SKM-1 (cell line): ENCODE measurements around the gene FAM163A.

ENCODE experiments used
- DNase-seq: peaks from one replicate; lab custom pipeline; 2025; ENCODE audit not compliant: unreplicated experiment; lab: John Stamatoyannopoulos, UW

Gene FAM163A

DNA sequence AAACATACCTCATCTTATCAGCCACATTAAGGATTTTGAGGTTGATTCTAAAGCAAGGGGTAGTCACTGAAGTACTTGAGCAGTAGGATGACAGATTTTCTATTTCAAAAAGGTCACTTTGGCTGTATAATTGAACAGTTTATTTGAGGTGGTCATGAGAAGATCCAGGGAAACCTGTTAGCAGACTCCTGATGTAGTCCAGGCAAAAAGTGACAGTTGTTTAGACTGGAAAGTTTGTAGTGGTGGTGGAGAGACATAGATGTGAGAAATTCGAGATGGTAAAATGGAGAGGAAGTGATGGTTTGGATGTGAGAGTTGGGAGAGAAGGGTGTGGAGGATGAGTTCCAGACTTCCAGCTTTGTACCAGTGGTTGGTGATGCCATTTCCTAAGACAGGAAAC lies 7.5 kb downstream of the FAM163A start:
- no peak for DNase-seq

DNA sequence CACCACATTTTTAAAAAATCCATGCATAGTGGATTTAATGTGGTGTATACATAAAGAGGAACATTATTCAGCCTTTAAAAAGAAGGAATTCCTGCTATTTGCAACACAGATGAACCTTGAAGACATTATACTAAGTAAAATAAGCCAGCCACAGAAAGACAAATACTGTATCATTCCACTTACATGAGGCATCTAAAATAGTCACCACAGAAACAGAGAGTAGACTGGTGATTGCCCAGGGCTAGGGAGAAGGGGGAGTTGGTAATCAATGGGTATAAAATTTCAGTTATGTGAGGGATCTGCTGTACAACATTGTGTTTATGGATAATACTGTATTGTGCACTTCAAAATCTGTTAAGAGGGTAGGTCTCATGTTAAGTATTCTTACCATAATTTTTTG lies 10.0 kb downstream of the FAM163A start:
- no peak for DNase-seq

DNA sequence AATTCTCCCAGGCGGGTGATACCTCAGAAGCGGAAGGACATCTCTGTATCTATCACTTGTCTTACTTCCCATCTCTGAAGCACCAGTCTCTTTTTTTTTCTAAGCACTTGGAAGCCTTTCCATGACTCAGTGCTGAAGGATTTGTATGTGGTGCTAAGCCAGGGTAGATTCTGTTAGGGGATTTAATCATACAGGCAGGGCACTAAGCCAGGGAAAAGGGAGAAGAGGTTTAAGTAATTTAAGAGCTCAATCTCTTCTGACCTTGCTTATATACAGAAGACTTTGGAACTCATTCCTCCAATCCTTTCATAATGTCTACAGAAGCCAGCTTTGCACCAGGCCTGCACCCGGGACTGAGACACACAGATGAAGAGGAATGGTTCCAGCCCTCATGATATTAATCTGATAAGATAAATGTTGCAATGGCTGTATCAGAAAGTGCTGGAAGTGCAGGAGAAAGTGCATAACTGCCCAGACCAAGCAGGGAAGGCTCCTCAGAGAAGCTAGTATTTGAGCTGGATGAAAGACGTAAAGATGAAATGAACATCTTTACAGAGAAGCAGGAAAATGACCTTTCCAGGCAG lies 11.0 kb downstream of the FAM163A start:
- DNase-seq: no peak

DNA sequence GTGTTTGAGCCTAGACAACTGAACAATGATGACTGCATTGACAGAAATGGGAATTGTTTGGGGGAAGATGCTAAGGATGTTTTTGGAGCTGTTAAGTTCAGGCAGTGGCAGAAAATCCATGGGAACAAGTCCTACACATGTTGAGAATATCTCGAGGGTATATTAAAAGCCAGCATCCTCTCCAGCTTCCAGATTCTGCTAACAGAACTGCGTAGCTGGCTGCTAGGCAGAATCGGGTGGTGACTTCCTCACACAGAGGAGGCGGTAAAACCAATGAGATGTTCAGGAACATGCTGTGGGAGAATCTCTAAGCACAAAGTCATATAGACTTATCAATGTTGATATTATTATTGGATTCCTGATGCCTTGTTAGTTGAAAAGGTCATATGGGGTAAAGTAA lies 14.8 kb downstream of the FAM163A start:
- DNase-seq: no peak

DNA sequence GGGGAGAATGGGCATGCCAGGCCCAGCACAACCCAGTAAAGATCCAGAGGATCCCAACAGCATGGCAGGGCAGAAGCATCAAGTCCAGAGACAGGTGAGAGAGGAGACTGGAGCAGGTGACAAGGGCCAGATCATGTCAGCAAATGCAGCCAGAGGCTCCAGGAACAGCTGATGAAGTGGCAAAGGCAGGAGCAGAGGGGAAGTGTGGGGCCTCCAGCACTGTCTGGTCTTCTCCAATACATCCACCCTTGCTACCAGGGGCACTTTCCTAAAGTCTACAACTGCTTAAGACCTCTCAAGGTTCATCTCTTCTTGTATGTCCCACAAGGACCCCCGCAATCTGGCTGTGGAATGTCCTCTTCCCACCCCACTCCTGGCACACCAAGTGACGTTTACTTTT lies 17.4 kb downstream of the FAM163A start:
- no peak for DNase-seq

DNA sequence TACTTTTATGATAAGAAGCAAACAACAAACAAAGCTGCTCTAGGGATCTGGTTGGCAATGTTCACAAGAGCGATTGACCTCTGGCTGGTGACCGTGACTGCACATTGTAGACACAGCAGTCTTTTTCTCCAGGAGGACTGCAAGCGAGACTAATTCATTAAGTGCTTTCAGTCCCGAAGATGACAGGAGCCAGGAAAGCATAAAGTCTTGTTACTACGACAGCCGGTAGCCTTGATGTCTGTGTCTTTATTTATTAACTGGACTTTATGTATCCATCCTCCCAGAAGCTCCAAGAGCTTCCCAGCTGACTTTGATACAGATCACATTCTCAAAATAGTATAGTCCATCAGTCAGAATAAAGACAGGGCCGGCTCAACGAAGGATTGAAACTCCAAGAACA lies 18.2 kb downstream of the FAM163A start:
- no peak for DNase-seq

DNA sequence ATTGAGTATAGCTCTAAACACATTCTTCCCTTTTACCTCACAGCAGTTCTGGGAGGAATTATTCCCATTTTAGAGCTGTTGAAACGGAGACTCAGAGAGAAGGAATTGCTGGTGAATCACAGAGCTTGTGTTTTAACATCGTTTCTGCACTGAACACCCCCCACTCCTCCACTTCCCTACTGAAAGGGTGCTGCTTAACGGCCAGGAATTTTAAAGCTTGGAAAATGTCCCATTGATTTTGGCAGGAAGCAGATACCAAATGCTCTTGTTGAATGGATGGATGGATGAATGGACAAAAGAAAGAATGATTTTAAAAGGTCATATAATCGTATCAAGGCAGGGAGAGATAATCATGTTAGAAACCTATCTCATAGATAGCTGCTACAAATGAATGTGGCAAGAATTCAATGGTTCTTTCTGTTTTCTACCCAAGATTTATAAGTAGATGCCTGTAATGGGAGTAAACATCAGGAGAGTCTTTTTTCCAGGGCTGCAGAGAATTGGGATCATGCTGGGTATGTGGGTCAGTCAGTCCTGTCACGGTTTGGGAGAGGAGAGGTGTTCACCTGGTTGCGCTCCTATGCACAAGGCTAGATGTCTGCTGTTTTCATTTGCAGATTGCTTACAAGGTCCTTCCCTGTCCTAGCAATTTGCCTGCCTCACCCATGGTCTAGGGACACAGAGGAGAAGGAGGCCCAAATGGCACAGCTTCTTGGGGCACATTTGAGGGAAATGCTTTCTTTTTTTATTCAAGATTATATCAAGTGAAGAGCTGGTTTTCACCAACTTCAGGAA lies 19.0 kb downstream of the FAM163A start:
- DNase-seq: no peak

DNA sequence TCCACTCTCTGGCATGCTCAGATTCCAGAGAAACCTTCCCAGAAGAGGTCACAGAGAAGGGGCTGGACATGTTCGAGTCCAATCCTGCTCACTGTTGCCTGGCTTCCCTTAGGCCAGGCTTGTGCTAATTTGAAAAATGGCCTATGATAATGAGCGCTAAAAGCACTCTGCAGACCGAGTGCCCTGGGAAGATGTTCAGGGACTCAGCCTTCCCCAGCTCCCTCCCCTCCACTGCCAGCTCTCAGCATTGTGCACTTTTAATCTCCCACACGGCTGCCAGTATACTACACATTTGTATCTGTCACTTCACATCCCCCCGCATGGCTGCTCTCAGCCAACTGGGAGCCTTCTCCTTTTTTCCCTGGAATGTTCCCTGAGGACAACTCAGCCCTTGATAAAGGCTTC lies 24.1 kb downstream of the FAM163A start:
- DNase-seq: no peak

DNA sequence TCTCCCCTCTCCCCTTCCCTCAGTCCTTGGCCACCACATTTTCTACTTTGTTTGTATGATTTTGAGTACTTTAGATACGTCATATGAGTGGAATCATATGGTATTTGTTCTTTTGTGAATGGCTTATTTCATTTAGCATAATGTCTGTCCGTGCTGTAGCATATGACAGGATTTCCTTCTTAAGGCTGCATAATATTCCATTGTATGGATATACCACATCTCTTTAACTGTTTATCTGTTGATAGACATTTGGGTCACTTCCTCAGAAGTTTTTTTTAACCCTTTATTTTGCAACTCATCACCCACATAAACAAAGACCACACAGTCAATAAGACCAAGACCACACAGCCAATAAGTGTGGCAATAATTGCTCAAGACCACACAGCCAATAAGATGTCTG lies 24.9 kb downstream of the FAM163A start:
- DNase-seq: no peak

DNA sequence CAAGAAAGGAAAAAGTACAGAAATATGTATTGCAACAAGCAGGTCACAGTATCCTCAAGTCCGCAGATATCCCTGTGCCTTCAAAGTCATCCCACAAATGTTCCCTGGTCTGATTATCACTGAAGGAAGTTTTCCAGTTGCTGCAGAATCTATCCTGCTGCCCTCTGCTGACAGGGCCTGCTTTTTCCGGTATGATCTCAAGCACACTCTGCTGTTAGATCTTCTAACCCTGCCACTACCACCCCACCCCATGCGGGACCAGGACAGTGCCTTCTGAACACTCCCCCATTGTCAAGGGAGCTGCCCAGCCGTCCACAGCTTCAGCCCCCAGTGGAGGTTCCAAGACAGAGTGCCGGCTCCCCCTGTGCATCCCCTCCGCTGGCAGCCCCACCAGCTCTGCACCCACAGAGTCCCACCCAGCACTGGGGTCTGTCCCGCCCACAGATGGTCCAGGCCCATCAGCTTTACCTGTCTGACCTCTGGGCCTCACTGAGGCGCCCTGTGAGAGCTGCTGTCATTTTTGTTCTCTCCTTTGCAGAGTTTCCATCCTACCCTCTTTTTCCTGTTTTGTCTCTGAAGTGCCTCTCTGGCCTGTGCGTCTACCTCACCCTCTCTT lies 27.9 kb downstream of the FAM163A start:
- no peak for DNase-seq

DNA sequence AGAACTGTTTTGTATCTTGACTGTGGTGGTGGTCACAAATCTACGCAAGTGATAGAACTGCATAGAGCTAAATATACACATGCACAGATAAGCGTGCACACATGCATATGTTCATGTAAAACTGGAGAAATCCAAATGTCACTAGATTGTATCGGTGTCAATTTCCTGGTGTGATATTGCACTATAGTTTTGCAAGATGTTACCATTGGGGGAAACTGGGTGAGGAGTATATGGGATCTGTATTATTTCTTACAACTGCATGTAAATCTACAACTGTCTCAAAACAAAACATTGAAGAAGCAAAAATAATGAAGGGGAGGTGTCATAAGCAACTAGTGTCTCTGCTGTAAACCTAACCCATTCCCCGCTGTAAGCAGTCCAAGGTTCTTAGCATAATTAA lies 30.2 kb downstream of the FAM163A start:
- no peak for DNase-seq

DNA sequence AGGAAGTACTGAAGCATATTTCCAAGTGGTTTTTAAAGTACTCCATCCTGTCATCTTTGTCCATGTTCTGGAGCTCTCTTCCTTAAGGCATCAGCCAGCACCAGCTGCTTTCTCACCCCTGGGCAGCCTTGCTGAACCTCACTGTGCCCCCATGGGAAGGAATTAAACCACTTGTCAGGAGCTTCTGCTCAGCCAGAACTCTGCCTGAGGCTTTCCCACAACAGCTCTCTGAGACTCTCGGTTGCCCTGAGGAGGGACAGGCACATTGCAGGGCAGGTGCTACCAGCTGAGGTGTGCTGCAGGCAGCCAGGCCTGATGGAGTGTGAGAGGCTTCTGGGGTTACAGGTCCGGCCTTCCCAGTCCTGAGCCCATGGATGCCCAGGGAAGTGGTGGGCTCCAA lies 30.9 kb downstream of the FAM163A start:
- no peak for DNase-seq

DNA sequence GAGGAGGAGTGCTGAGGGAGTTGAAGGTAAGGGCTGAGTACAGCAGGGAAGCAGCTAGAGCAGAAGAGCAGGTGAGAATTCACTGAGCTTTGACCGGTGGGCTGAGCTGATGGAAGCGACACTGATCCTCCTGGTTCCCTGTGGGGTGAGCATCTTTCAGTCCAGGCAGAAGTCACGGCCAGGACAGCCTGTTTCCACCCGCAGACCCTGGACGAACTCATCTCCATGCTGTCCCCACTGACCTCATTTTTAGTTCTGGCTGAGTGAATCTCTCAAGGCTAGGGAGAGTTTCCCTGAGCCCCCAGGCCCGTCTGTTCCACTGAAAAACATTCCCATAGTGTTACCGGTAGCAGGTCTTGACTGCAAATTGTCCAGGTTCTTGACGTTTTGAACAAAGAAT lies 31.5 kb downstream of the FAM163A start:
- DNase-seq: no peak

DNA sequence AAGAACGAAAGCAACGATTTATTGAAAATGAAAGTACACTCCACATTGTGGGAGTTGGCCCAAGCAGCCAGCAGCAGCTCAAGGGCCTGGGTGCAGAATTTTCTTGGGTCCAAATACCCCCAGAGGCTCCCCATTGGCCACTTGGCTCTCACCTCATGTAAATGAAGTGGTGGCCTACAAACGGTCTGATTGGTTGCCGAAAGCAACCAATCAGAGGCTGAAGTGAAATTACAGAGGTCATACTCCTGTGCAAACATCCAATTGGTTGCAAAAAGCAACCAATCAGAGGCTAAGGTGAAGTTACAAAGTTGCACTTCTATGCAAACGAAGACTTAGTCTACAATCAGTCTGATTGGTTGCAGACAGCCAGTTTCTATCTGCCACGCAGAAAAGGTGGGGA lies 31.9 kb downstream of the FAM163A start:
- no peak for DNase-seq

DNA sequence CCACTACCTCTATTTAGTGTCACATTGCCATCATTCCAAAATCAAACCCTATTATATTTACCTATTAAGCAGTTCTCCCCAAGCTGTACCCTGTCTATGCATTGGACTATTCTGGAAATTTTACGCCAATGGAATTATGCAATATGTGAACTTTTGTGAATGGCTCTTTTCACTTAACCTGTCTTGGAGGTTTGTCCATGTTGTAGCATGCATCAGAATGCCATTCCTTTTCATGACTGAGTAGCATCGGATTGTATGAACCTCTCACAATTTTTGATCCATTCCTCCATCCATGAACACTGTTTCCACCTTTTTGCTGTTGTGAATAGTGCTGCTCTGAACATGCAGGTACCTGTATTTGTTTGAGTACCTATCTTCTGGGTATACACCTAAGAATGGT lies 33.7 kb downstream of the FAM163A start:
- DNase-seq: no peak

DNA sequence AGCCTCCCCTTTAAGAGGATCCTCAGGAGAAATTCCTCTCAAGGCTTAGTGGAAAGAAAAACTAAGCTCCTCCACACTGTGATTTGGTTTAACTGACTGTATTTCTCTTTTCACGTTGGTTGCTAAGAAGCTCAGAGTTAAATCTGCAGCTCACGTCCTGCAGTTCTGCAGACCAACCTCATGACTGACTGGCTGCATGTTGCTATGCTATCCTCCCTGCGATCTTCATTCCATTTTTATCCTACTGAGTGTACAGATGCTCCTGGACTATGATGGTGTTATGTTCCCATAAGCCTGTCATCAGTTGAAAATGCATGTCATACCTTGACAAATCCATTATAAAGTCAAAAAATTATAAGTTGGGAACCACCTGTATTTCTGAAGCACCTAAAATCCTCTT lies 34.6 kb downstream of the FAM163A start:
- DNase-seq: no peak

DNA sequence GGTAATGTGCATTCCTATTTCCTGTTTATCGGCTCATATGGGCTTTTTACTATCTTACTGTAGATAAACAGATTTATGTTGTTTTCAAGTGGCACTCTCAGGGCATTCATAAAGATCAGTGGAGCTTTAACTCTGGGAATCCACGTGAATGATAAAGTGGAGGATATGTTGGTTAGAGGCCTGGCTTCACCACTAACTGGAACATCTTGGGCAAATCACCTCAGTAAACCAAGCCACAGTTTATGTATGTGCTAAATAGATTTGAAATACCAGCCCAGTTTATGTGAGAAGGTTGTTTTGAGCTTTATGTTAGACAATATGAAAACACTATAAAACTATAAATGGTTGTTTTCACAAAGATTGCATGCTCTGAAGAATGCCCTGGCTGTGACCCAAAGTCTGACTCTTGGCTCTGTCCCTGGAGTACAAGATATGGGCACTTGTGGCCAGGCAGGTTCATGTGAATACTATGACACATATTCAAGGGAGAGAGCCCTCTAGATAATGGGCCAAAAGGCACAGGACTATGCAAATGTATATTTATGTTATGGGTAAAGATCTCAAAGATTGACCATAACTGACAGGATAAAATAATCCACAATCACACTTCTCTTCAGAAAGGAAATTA lies 36.7 kb downstream of the FAM163A start:
- DNase-seq: no peak

DNA sequence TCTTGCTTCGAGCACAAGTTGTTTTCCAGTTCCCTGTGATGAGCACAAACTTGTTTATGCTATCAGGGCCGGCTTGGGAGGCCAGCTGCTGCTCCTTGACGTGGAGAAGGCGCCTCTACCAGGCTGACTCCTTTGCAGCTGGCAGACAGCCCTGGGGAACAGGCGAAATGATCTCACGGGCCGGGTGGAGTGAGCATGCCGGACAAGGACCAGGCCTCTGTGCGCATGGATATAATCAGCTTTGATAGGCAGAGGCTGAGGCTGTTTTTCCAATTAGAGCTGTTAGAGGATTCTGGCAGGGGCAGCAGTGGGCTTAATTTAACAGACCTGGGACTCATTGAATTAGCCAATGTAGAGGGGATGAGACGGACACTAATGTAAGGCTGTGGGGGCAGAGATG lies 38.9 kb downstream of the FAM163A start:
- DNase-seq: no peak

DNA sequence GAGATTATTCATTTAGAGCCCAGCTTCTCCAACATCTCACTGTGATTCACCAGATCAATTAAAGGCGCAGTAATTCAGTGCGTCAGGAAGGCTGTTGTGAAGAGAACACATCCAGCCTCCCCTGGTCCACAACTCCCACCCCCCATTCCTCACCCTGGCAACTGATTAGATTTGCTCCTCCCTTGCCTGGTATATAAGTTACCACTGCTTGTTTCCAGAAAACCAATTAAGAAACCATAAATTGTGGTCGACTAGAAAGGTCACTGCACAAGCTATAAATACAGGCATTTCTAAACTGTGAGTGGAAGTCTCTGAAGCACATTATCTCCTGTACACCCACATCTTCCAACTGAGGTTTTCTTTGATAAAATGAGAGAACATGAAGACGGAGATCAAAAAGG lies 41.9 kb downstream of the FAM163A start:
- DNase-seq: no peak

DNA sequence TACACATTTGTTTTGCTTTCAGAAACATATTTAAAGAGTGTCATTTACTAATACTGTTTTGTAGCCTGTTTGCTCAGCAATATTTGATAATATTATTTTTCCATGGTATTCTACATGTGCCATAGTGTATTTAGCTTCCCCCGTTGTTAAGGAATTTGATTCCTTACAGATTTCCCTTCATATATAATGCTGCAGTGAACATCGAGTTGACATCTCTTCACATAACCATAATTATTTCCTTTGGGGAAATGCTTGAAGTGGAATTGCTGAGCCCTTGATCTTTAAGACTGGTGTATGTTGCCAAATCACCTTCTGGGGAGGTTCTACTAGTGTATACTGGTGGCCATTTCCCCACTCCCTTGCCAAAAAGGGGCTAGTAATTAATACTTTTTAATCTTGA lies 42.6 kb downstream of the FAM163A start:
- no peak for DNase-seq

DNA sequence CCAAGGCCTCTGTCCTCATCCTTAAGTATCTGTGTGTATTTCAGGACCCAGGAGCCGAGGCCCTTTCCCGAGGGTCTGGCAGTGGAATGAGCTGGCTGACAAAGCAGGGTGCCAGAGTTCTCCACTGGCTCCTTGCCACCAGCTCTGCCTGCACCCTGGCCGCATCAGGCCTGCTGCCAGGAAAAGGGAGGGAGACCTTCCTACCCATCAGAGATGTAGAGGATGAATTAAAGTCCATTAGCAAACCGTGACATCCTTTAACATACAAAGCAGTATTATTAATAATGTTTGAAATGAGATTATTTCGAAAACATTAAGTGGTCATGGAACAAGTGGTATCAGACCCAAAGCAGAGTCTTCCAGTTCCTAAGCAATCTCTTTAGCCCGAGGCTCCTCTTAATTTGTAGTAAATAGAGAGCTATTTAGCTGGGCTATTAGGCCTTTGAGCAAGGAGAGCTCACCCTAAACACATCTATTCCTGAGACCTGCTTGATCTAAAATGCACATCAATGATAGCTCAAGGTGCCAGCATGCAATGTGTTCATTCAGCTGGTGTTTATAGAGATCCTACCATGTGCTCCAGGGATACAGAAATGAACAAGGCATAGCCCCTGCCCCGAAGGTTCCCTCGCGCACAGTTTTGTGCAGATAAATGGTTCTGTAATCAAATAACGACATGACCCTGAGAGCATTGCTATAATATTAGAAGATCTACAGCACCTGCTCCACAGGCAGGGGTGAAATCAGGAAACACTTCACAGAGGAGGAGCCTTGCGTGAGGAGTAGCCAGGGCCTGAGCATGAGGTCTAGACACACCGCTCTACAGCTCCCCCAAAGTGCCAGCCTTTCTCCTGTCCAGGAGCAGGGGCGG lies 44.0 kb downstream of the FAM163A start:
- DNase-seq: no peak
